ENCODE data around the gene HOMER2. TPM values are rescaled to one million over a fixed set of nuclear protein-coding genes. Genes with fewer than 3 reads are reported as not detected.
"Not testable (repeated sequence)": the region's sequence is repeated elsewhere in the genome, so short reads cannot be mapped to it uniquely, and the experiment has no call there.

The HOMER2 gene
- total and polyA plus RNA-seq, 2 experiments from 2014 or later, result 10.8 to 23.9 TPM

GRCh38 chr15:82823049-82823448, 129.5 kb downstream of the HOMER2 start:
- TF ChIP-seq EZH2 (IDR thresholded peaks at IDR 0.05; ENCODE audit: low read depth, unreplicated experiment) (no peak), POLR2AphosphoS5 (IDR thresholded peaks at IDR 0.05; ENCODE audit: low read depth) (no peak), NANOG (IDR thresholded peaks at IDR 0.05; ENCODE audit: borderline replicate concordance) (no peak), ZNF462 (CRISPR knock-in tag; IDR thresholded peaks at IDR 0.05) (no peak)
- DNase-seq (ENCODE audit: low spot score) (no peak), ATAC-seq (no peak)
- no peak overlapping the region for H3K27ac Mint-ChIP-seq
- Histone ChIP-seq H3K36me3 (ENCODE audit: insufficient read depth) (peaks cover 28% of the 10 kb centered on the region), H3K4me2 (no peak overlapping the region), H3K4me1 (ENCODE audit: insufficient read depth) (no peaks in the 10 kb centered on the region), H3K27ac (ENCODE audit: low read depth) (no peak overlapping the region), H3K79me2 (replicated peaks; ENCODE audit: insufficient read depth) (no peaks in the 10 kb centered on the region), H3K27me3 (ENCODE audit: insufficient read depth) (no peaks in the 10 kb centered on the region), H3K4me3 (no peak overlapping the region), H2AFZ (no peak overlapping the region), H3F3A (replicated peaks; ENCODE audit: low read depth) (no peaks in the 10 kb centered on the region), H4K20me1 (replicated peaks; ENCODE audit: insufficient read depth) (no peaks in the 10 kb centered on the region), H3K9me2 (ENCODE audit: insufficient read depth) (no peaks in the 10 kb centered on the region)
- peaks cover 3% of the 10 kb centered on the region; the same call in 1 of the 3 replicates for H3K9me3 Mint-ChIP-seq
- H3K36me3 Mint-ChIP-seq (ENCODE audit: low read depth), result peaks cover 45% of the 10 kb centered on the region
- no peaks in the 10 kb centered on the region for H3K27me3 Mint-ChIP-seq (ENCODE audit: insufficient read depth, low read depth, poor library complexity)
- no peaks in the 10 kb centered on the region for H3K4me1 Mint-ChIP-seq
- H3K4me3 Mint-ChIP-seq, result no peak overlapping the region

GRCh38 chr15:82821851-82822250, 130.7 kb downstream of the HOMER2 start:
- not testable (repeated sequence) for H3K79me2 ChIP-seq (replicated peaks; ENCODE audit: insufficient read depth); H3F3A ChIP-seq (replicated peaks; ENCODE audit: low read depth); H3K9me2 ChIP-seq (ENCODE audit: insufficient read depth); ATAC-seq; H3K4me1 ChIP-seq (ENCODE audit: insufficient read depth); DNase-seq (ENCODE audit: low spot score); H2AFZ ChIP-seq; H3K27me3 ChIP-seq (ENCODE audit: insufficient read depth); H3K4me3 Mint-ChIP-seq; H3K4me3 ChIP-seq; H3K4me1 Mint-ChIP-seq; H4K20me1 ChIP-seq (replicated peaks; ENCODE audit: insufficient read depth); H3K27ac Mint-ChIP-seq; H3K9me3 Mint-ChIP-seq; H3K27ac ChIP-seq (ENCODE audit: low read depth); H3K27me3 Mint-ChIP-seq (ENCODE audit: insufficient read depth, low read depth, poor library complexity); H3K4me2 ChIP-seq
- peaks cover 17% of the 10 kb centered on the region for H3K36me3 ChIP-seq (ENCODE audit: insufficient read depth)
- H3K36me3 Mint-ChIP-seq (ENCODE audit: low read depth), result peaks cover 42% of the 10 kb centered on the region

GRCh38 chr15:82821396-82821795, 131.1 kb downstream of the HOMER2 start:
- not testable (repeated sequence) for H3F3A ChIP-seq (replicated peaks; ENCODE audit: low read depth); H4K20me1 ChIP-seq (replicated peaks; ENCODE audit: insufficient read depth); H3K4me1 ChIP-seq (ENCODE audit: insufficient read depth); H2AFZ ChIP-seq; H3K27me3 Mint-ChIP-seq (ENCODE audit: insufficient read depth, low read depth, poor library complexity); H3K27ac ChIP-seq (ENCODE audit: low read depth); H3K9me2 ChIP-seq (ENCODE audit: insufficient read depth); H3K9me3 Mint-ChIP-seq; ATAC-seq; H3K27me3 ChIP-seq (ENCODE audit: insufficient read depth); H3K4me3 Mint-ChIP-seq; H3K4me3 ChIP-seq; H3K79me2 ChIP-seq (replicated peaks; ENCODE audit: insufficient read depth); H3K27ac Mint-ChIP-seq; H3K4me2 ChIP-seq; DNase-seq (ENCODE audit: low spot score); H3K4me1 Mint-ChIP-seq
- H3K36me3 ChIP-seq (ENCODE audit: insufficient read depth), result peaks cover 17% of the 10 kb centered on the region
- H3K36me3 Mint-ChIP-seq (ENCODE audit: low read depth), result peaks cover 39% of the 10 kb centered on the region

All from GM23338 (cell line).